B cell (primary cell): ENCODE measurements around the gene THAP4. TPM values are rescaled to one million over a fixed set of nuclear protein-coding genes. Genes with fewer than 3 reads are reported as not detected.

Experiments used
- ATAC-seq: fragments of 200-7000 bp; cut with Tn5 transposase; one replicate; pipeline ENCODE4 v1.10.0; 2021; ENCODE audit warnings: low read depth, mild to moderate bottlenecking, moderate number of reproducible peaks, moderate library complexity
- CTCF ChIA-PET: fragments of 350-600 bp; sonication (Branson Sonifier 250); formaldehyde crosslinking; loops from one replicate; lab custom pipeline; 2021; ENCODE audit warnings: antibody characterized with exemption, inconsistent platforms; lab: Charles Lee
- POLR2A ChIA-PET: fragments of 350-600 bp; sonication (Branson Sonifier 250); formaldehyde crosslinking; loops from one replicate; lab custom pipeline; 2021; ENCODE audit warnings: antibody characterized with exemption; lab: Charles Lee
- DNase-seq: peaks from one replicate; pipeline ENCODE4 v3.0.0; 2013
- H2AFZ ChIP-seq: 2 replicates; pipeline ENCODE4 v1.6.1; 2012; ENCODE audit warnings: mild to moderate bottlenecking, low read depth, low read length; ENCODE audit not compliant: insufficient read depth, poor library complexity, severe bottlenecking
- H3K27ac ChIP-seq, 2 donors: 1 replicate in 1 of 2; 2 replicates in 1 of 2; pipeline ENCODE4 v1.5.1; 2012 to 2013; ENCODE audit warnings: low read length in 2 of 2, mild to moderate bottlenecking in 2 of 2, moderate library complexity in 1 of 2
- H3K27me3 ChIP-seq, 4 experiments: fragments of 200-600 bp in 1 of 4; sonication (generic) in 1 of 4; replicated peaks in 1 of 4; 1 replicate in 2 of 4; 2 replicates in 2 of 4; pipeline versions ENCODE4 v1.6.1 to v1.7.0; 2013 to 2016; ENCODE audit warnings: low read length in 3 of 4, mild to moderate bottlenecking in 2 of 4, mixed read lengths in 1 of 4, moderate library complexity in 1 of 4; ENCODE audit not compliant: insufficient read depth in 4 of 4, control insufficient read depth in 3 of 4; ENCODE audit errors: control extremely low read depth in 1 of 4
- H3K36me3 ChIP-seq, 2 experiments: replicated peaks in 1 of 2; 1 replicate in 1 of 2; 2 replicates in 1 of 2; pipeline versions ENCODE4 v1.6.1 to v1.7.1; 2013; ENCODE audit warnings: low read length in 1 of 2; ENCODE audit not compliant: insufficient read depth in 2 of 2, control insufficient read depth in 1 of 2; ENCODE audit errors: control extremely low read depth in 1 of 2, extremely low read depth in 1 of 2
- H3K4me1 ChIP-seq, 2 donors: fragments of 200-600 bp in 1 of 2; sonication (generic) in 1 of 2; 1 replicate in 1 of 2; 2 replicates in 1 of 2; pipeline versions ENCODE4 v1.5.1 to v1.6.1; 2013 to 2017; ENCODE audit warnings: low read length in 2 of 2; ENCODE audit not compliant: control insufficient read depth in 2 of 2, insufficient read depth in 2 of 2
- H3K4me2 ChIP-seq: replicated peaks from 2 replicates; pipeline ENCODE3; 2012; ENCODE audit warnings: mild to moderate bottlenecking, low read depth, low read length; ENCODE audit not compliant: poor library complexity, severe bottlenecking
- H3K4me3 ChIP-seq, 5 experiments: fragments of 200-600 bp in 1 of 5; sonication (generic) in 1 of 5; 1 replicate in 3 of 5; 2 replicates in 2 of 5; pipeline versions ENCODE4 v1.5.1 to v1.7.0; 2011 to 2016; ENCODE audit warnings: low read length in 4 of 5, mild to moderate bottlenecking in 4 of 5, low read depth in 2 of 5, control low read depth in 1 of 5, moderate library complexity in 1 of 5; ENCODE audit not compliant: insufficient read depth in 1 of 5; ENCODE audit errors: control extremely low read depth in 1 of 5, extremely low read depth in 1 of 5
- H3K79me2 ChIP-seq: fragments of 200-600 bp; sonication (generic); one replicate; pipeline ENCODE4 v1.6.0; 2016; ENCODE audit warnings: low read length; ENCODE audit not compliant: control insufficient read depth, insufficient read depth
- H3K9ac ChIP-seq: fragments of 200-600 bp; sonication (generic); 2 replicates; pipeline ENCODE4 v1.6.1; 2017; ENCODE audit warnings: mild to moderate bottlenecking, low read length, moderate library complexity
- H3K9me3 ChIP-seq, 3 donors: one replicate each; pipeline versions ENCODE4 v1.6.1 to v1.7.1; 2013; ENCODE audit warnings: low read length in 2 of 3; ENCODE audit not compliant: control insufficient read depth in 2 of 3, insufficient read depth in 1 of 3; ENCODE audit errors: control extremely low read depth in 1 of 3
- H4K20me1 ChIP-seq: 2 replicates; pipeline ENCODE4 v1.6.0; 2012; ENCODE audit warnings: mild to moderate bottlenecking, low read length; ENCODE audit not compliant: insufficient read depth, control insufficient read depth, poor library complexity, severe bottlenecking
- H3K27ac Mint-ChIP-seq: one replicate; pipeline ENCODE4 v1.8.0; 2021; ENCODE audit warnings: mixed read lengths
- H3K27me3 Mint-ChIP-seq: one replicate; pipeline ENCODE4 v1.8.0; 2021; ENCODE audit warnings: mixed read lengths
- H3K4me1 Mint-ChIP-seq: one replicate; pipeline ENCODE4 v1.8.0; 2021; ENCODE audit warnings: mixed read lengths
- H3K4me3 Mint-ChIP-seq: one replicate; pipeline ENCODE4 v1.8.0; 2021; ENCODE audit warnings: mixed read lengths
- H3K9me3 Mint-ChIP-seq: one replicate; pipeline ENCODE4 v1.8.0; 2022; ENCODE audit warnings: mixed read lengths; ENCODE audit not compliant: insufficient read depth
- CTCF ChIP-seq: fragments of 200-600 bp; IDR thresholded peaks from one replicate; pipeline ENCODE4 v1.8.0; 2022; ENCODE audit warnings: antibody characterized with exemption, mild to moderate bottlenecking
- EZH2 ChIP-seq: IDR thresholded peaks from 2 replicates; pipeline ENCODE4 v1.6.1; 2012; ENCODE audit warnings: borderline replicate concordance, low read depth, mild to moderate bottlenecking, moderate library complexity, low read length; ENCODE audit not compliant: insufficient read depth, poor library complexity, severe bottlenecking
- WGBS: methylation state at CpG from one replicate; pipeline ENCODE4 v1.1.5; 2013; ENCODE audit warnings: missing lambda C conversion rate; ENCODE audit not compliant: insufficient coverage; 5-methylcytosine and 5-hydroxymethylcytosine counted together
- intact Hi-C: fragments of 100-400 bp; cut with micrococcal nuclease; formaldehyde crosslinking; loops from one replicate; pipeline ENCODE4 v1.10.0; 2022
- polyA plus RNA-seq: library from polyadenylated mRNA; depleted of rRNA; stranded (reverse); fragments of >200 nt; gene quantifications from 2 replicates; pipeline ENCODE4 v1.2.3, GENCODE V29; 2012
- total RNA-seq, 2 donors: library from RNA; stranded (reverse); fragments of 120-200 nt in 1 of 2; gene quantifications; 1 replicate in 1 of 2; 2 replicates in 1 of 2; pipeline versions ENCODE4 v1.2.3 to v1.2.4, GENCODE V29; 2013 to 2022

Gene THAP4
- total and polyA plus RNA-seq, 2 donors (not counting 1 experiment from before 2014, with no cell fraction given), result 26.5 to 41.0 TPM

GRCh38 chr2:241678784-241679540 lies 42.0 kb upstream of the THAP4 start:
- no peak for TF ChIP-seq EZH2
- no peak for TF ChIP-seq CTCF
- Mint-ChIP-seq H3K27me3 (no peaks in the 10 kb centered on the region), H3K27ac (no peak overlapping the region), H3K9me3 (no peaks in the 10 kb centered on the region), H3K4me1 (no peaks in the 10 kb centered on the region), H3K4me3 (no peak overlapping the region)
- no peaks in the 10 kb centered on the region for H3K27me3 ChIP-seq
- ChIA-PET CTCF (interaction anchor here (1.1 kb wide), 1 partner anchor 18 kb away, joined by 3 read pairs; no protein-coding TSS in a partner anchor), POLR2A (no interaction called here)
- H4K20me1 ChIP-seq, result peaks cover 10% of the 10 kb centered on the region
- peaks cover 26% of the 10 kb centered on the region for H3K79me2 ChIP-seq
- no peak overlapping the region for H3K27ac ChIP-seq
- no peaks in the 10 kb centered on the region for H3K9me3 ChIP-seq
- ATAC-seq (no peak), DNase-seq (no peak)
- 90% methylated on average over 21 of the region's 22 CpGs for WGBS
- H3K36me3 ChIP-seq, result peaks cover 0 to 42% of the 10 kb centered on the region in 2 experiments
- no peaks in the 10 kb centered on the region for H3K4me1 ChIP-seq
- intact Hi-C loops, result no loop called here
- H2AFZ ChIP-seq, result no peak overlapping the region
- H3K9ac ChIP-seq, result no peak overlapping the region
- H3K4me2 ChIP-seq, result no peak overlapping the region
- H3K4me3 ChIP-seq, result no peak overlapping the region

DNA sequence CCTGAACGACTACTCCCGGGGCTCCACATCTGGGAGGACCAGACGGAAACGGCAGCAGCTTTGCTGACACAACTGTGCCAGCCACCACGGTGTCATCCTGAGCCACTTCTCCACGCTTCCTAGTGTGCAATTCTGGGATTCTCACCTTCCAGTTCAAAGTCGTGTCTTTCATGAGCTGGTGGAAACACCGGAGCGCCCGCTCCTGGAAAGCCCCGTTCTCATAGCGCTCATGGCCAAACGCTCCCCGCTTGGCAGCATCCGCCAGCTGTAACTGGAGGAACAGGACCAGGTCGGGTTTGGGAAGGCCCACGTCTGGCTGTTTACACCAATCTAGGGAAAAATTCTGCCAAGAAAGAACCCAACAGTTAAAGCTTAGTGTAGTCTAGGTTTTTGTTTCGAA lies 41.3 kb upstream of the THAP4 start:
- no peak overlapping the region for H3K4me3 ChIP-seq
- no peak overlapping the region for H3K9ac ChIP-seq
- no peak overlapping the region for H3K4me3 Mint-ChIP-seq
- no peak for ATAC-seq
- peaks cover 26% of the 10 kb centered on the region for H3K79me2 ChIP-seq
- intact Hi-C loops, result no loop called here
- H3K4me2 ChIP-seq, result no peak overlapping the region
- WGBS, result 98% methylated on average over 18 of the region's 18 CpGs
- no peak overlapping the region for H3K27ac ChIP-seq
- no peaks in the 10 kb centered on the region for H3K9me3 Mint-ChIP-seq
- H2AFZ ChIP-seq, result no peak overlapping the region
- no peaks in the 10 kb centered on the region for H3K9me3 ChIP-seq
- H4K20me1 ChIP-seq, result peaks cover 10% of the 10 kb centered on the region
- DNase-seq, result no peak
- ChIA-PET POLR2A (no interaction called here), CTCF (interaction anchor here (1.1 kb wide), 1 partner anchor 17 kb away, joined by 3 read pairs; no protein-coding TSS in a partner anchor)
- H3K27ac Mint-ChIP-seq, result no peak overlapping the region
- peaks cover 0 to 42% of the 10 kb centered on the region in 2 experiments for H3K36me3 ChIP-seq
- H3K27me3 ChIP-seq, result no peaks in the 10 kb centered on the region
- no peak for TF ChIP-seq EZH2
- TF ChIP-seq CTCF, result no peak
- H3K4me1 ChIP-seq, result no peaks in the 10 kb centered on the region
- H3K27me3 Mint-ChIP-seq, result no peaks in the 10 kb centered on the region
- no peaks in the 10 kb centered on the region for H3K4me1 Mint-ChIP-seq
